Measurements from ENCODE around the gene EFNA5. TPM values are rescaled to one million over a fixed set of nuclear protein-coding genes. Genes with fewer than 3 reads are reported as not detected.
"Not testable (repeated sequence)": the region's sequence is repeated elsewhere in the genome, so short reads cannot be mapped to it uniquely, and the experiment has no call there.

EFNA5 gene
- total and polyA plus RNA-seq, 2 experiments from 2014 or later, result 7.5 to 10.1 TPM

DNA sequence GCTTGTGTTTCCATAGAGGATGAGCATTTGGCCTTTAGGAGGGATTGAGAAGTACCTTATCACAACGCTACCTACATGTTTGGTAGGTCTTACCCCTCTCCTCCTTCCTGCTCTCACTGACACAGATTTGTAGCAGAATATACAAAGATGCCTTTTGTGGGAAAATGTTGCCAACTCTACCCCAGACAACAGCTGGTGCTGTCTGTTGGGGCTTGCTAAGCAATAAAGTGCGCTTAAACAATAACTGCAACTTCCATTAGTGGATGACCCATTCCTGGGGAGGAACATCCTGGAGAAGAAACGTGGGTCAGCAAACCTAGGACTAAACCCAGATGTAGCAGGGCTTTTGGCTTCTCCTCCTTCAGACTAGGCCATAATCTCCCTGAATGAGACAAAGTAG lies 174.3 kb downstream of the EFNA5 start:
- H3K4me1 Mint-ChIP-seq, result peaks cover 38% of the 10 kb centered on the region
- no peak for ATAC-seq
- Histone ChIP-seq H4K20me1 (replicated peaks; ENCODE audit: insufficient read depth) (no peaks in the 10 kb centered on the region), H3K4me3 (no peak overlapping the region), H3K27ac (ENCODE audit: low read depth) (no peak overlapping the region; the same call in 1 of the 2 replicates), H3K27me3 (ENCODE audit: insufficient read depth) (no peaks in the 10 kb centered on the region), H2AFZ (no peak overlapping the region), H3K9me2 (ENCODE audit: insufficient read depth) (no peaks in the 10 kb centered on the region), H3K36me3 (ENCODE audit: insufficient read depth) (no peaks in the 10 kb centered on the region), H3K4me2 (no peak overlapping the region), H3K79me2 (replicated peaks; ENCODE audit: insufficient read depth) (no peaks in the 10 kb centered on the region; the same call in 1 of the 2 replicates), H3K4me1 (ENCODE audit: insufficient read depth) (peaks cover 32% of the 10 kb centered on the region), H3F3A (replicated peaks; ENCODE audit: low read depth) (no peaks in the 10 kb centered on the region)
- no peak overlapping the region for H3K4me3 Mint-ChIP-seq
- H3K27me3 Mint-ChIP-seq (ENCODE audit: insufficient read depth, low read depth, poor library complexity), result no peaks in the 10 kb centered on the region
- no peak for DNase-seq (ENCODE audit: low spot score)
- no peaks in the 10 kb centered on the region for H3K36me3 Mint-ChIP-seq (ENCODE audit: low read depth)
- no peak overlapping the region for H3K27ac Mint-ChIP-seq
- H3K9me3 Mint-ChIP-seq, result no peaks in the 10 kb centered on the region
- TF ChIP-seq, protein P1, sequence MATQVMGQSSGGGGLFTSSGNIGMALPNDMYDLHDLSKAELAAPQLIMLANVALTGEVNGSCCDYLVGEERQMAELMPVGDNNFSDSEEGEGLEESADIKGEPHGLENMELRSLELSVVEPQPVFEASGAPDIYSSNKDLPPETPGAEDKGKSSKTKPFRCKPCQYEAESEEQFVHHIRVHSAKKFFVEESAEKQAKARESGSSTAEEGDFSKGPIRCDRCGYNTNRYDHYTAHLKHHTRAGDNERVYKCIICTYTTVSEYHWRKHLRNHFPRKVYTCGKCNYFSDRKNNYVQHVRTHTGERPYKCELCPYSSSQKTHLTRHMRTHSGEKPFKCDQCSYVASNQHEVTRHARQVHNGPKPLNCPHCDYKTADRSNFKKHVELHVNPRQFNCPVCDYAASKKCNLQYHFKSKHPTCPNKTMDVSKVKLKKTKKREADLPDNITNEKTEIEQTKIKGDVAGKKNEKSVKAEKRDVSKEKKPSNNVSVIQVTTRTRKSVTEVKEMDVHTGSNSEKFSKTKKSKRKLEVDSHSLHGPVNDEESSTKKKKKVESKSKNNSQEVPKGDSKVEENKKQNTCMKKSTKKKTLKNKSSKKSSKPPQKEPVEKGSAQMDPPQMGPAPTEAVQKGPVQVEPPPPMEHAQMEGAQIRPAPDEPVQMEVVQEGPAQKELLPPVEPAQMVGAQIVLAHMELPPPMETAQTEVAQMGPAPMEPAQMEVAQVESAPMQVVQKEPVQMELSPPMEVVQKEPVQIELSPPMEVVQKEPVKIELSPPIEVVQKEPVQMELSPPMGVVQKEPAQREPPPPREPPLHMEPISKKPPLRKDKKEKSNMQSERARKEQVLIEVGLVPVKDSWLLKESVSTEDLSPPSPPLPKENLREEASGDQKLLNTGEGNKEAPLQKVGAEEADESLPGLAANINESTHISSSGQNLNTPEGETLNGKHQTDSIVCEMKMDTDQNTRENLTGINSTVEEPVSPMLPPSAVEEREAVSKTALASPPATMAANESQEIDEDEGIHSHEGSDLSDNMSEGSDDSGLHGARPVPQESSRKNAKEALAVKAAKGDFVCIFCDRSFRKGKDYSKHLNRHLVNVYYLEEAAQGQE (IDR thresholded peaks at IDR 0.05; ENCODE audit: unreplicated experiment), result no peak
- TF ChIP-seq ZNF462 (CRISPR knock-in tag; IDR thresholded peaks at IDR 0.05), result no peak
- TF ChIP-seq CTCF (conservative IDR thresholded peaks at IDR 0.05; ENCODE audit: low read depth in 2 of 2), result no peak
- no peak for TF ChIP-seq ZNF114 (CRISPR knock-in tag; IDR thresholded peaks at IDR 0.05)
- no peak for TF ChIP-seq ETS1 (IDR thresholded peaks at IDR 0.05)
- TF ChIP-seq JUNB (IDR thresholded peaks at IDR 0.05; ENCODE audit: unreplicated experiment), result no peak

DNA sequence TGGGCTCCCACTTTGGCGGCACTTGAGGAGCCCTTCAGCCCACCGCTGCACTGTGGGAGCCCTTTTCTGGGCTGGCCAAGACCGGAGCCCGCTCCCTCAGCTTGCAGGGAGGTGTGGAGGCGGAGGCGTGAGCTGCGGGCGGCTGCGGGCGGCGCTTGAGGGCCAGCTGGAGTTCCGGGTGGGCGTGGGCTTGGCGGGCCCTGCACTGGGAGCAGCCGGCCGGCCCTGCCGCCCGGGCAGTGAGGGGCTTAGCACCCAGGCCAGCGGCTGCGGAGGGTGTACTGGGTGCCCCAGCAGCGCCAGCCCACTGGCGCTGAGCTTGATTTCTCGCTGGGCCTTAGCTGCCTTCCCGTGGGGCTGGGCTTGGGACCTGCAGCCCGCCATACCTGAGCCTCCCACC lies 176.6 kb downstream of the EFNA5 start:
- H3K36me3 Mint-ChIP-seq (ENCODE audit: low read depth); H3K4me3 Mint-ChIP-seq; H3K9me2 ChIP-seq (ENCODE audit: insufficient read depth); H2AFZ ChIP-seq; H3K27ac ChIP-seq (ENCODE audit: low read depth); H3K4me2 ChIP-seq; H3K9me3 Mint-ChIP-seq; H3K79me2 ChIP-seq (replicated peaks; ENCODE audit: insufficient read depth); H3K27me3 ChIP-seq (ENCODE audit: insufficient read depth); H3F3A ChIP-seq (replicated peaks; ENCODE audit: low read depth); H3K27me3 Mint-ChIP-seq (ENCODE audit: insufficient read depth, low read depth, poor library complexity); H3K36me3 ChIP-seq (ENCODE audit: insufficient read depth); DNase-seq (ENCODE audit: low spot score); H3K27ac Mint-ChIP-seq; ATAC-seq; H3K4me3 ChIP-seq; H4K20me1 ChIP-seq (replicated peaks; ENCODE audit: insufficient read depth): not testable (repeated sequence)
- H3K4me1 ChIP-seq (ENCODE audit: insufficient read depth), result peaks cover 14% of the 10 kb centered on the region; the same call in 1 of the 2 replicates
- H3K4me1 Mint-ChIP-seq, result peaks cover 19% of the 10 kb centered on the region
